Nephron (organoid): ENCODE measurements around the gene ARAP3.

Experiments
- H3K27ac Mint-ChIP-seq, 3 experiments: 2 replicates each; pipeline ENCODE4 v1.8.0; 2020; ENCODE audit warnings: mixed read lengths in 3 of 3, mild to moderate bottlenecking in 2 of 3, moderate library complexity in 1 of 3
- H3K27me3 Mint-ChIP-seq: 2 replicates; pipeline ENCODE4 v1.8.0; 2021; ENCODE audit warnings: low read depth, mild to moderate bottlenecking, moderate library complexity, mixed read lengths
- H3K36me3 Mint-ChIP-seq: 2 replicates; pipeline ENCODE4 v1.8.0; 2020; ENCODE audit warnings: low read depth, mixed read lengths
- H3K4me1 Mint-ChIP-seq: 2 replicates; pipeline ENCODE4 v1.8.0; 2020; ENCODE audit warnings: mixed read lengths
- H3K4me3 Mint-ChIP-seq, 3 experiments: 2 replicates each; pipeline ENCODE4 v1.8.0; 2020; ENCODE audit warnings: mild to moderate bottlenecking in 3 of 3, mixed read lengths in 3 of 3, moderate library complexity in 2 of 3
- H3K9me3 Mint-ChIP-seq: 2 replicates; pipeline ENCODE4 v1.8.0; 2020; ENCODE audit warnings: mixed read lengths
- TF ChIP-seq, protein P1 (sequence below), 3 experiments: fragments of 200-600 bp; sonication (generic); IDR thresholded peaks; one replicate each; pipeline ENCODE4 v1.5.0; 2021; ENCODE audit warnings: antibody characterized with exemption in 3 of 3; ENCODE audit not compliant: unreplicated experiment in 3 of 3

Gene ARAP3

DNA sequence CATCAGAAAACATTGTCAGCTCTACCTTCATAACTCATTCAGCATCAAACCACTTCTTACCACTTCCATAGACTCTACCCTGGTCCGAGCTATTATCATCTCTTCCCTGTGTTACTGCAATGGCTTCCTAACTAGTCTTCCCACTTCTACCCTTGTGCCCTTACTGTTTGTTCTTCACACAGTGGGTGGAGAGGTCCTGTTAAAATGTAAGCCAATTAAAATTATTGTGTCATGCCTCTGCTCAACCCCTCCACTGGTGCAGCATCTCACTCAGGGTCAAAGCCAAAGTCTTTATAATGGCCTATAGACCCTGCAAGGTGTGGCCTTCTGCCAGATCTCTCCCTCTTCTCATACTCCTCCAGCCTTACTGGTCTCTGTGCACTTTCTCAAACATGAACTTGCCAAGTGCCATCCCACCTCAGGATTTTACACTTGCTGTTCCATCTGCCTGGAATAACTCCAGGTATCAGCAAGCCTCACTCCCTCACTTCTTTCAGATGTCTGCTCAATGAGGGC is 22.8 kb upstream of the ARAP3 start:
- no peaks in the 10 kb centered on the region for H3K9me3 Mint-ChIP-seq
- TF ChIP-seq, protein P1, sequence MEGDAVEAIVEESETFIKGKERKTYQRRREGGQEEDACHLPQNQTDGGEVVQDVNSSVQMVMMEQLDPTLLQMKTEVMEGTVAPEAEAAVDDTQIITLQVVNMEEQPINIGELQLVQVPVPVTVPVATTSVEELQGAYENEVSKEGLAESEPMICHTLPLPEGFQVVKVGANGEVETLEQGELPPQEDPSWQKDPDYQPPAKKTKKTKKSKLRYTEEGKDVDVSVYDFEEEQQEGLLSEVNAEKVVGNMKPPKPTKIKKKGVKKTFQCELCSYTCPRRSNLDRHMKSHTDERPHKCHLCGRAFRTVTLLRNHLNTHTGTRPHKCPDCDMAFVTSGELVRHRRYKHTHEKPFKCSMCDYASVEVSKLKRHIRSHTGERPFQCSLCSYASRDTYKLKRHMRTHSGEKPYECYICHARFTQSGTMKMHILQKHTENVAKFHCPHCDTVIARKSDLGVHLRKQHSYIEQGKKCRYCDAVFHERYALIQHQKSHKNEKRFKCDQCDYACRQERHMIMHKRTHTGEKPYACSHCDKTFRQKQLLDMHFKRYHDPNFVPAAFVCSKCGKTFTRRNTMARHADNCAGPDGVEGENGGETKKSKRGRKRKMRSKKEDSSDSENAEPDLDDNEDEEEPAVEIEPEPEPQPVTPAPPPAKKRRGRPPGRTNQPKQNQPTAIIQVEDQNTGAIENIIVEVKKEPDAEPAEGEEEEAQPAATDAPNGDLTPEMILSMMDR (IDR thresholded peaks at IDR 0.05; ENCODE audit: unreplicated experiment in 3 of 3), result no peak
- no peak overlapping the region for H3K27ac Mint-ChIP-seq
- no peaks in the 10 kb centered on the region for H3K36me3 Mint-ChIP-seq
- peaks cover 10% of the 10 kb centered on the region for H3K4me1 Mint-ChIP-seq
- H3K27me3 Mint-ChIP-seq, result peaks cover 7% of the 10 kb centered on the region
- H3K4me3 Mint-ChIP-seq, result no peak overlapping the region

DNA sequence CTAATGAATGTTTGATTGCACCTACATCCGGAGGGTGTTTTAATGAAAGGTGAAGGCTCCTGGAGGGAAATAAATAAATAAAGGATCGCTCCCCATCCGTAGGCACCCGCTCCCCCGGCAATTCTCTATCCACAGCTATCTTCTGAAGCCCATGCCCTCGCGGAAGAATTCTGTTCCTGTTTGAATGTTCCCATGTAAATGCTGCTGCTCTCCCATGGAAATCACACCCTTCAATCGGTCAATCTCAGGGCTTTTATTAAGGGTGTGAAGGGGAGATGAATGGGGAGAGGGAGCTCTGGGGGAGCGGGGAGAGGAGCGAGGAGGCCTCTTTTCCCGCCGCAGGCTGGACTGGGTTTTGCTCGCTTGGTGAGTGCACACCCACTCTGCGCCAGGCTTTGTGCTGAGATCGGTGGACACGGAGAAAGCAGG is 21.1 kb upstream of the ARAP3 start:
- Mint-ChIP-seq H3K27me3 (no peaks in the 10 kb centered on the region), H3K36me3 (no peaks in the 10 kb centered on the region), H3K4me3 (peak overlapping the region; percentile 67 to 80 (median 75)), H3K9me3 (no peaks in the 10 kb centered on the region), H3K4me1 (peaks cover 10% of the 10 kb centered on the region), H3K27ac (no peak overlapping the region)
- TF ChIP-seq, protein P1 (IDR thresholded peaks at IDR 0.05; ENCODE audit: unreplicated experiment in 3 of 3), result no peak

DNA sequence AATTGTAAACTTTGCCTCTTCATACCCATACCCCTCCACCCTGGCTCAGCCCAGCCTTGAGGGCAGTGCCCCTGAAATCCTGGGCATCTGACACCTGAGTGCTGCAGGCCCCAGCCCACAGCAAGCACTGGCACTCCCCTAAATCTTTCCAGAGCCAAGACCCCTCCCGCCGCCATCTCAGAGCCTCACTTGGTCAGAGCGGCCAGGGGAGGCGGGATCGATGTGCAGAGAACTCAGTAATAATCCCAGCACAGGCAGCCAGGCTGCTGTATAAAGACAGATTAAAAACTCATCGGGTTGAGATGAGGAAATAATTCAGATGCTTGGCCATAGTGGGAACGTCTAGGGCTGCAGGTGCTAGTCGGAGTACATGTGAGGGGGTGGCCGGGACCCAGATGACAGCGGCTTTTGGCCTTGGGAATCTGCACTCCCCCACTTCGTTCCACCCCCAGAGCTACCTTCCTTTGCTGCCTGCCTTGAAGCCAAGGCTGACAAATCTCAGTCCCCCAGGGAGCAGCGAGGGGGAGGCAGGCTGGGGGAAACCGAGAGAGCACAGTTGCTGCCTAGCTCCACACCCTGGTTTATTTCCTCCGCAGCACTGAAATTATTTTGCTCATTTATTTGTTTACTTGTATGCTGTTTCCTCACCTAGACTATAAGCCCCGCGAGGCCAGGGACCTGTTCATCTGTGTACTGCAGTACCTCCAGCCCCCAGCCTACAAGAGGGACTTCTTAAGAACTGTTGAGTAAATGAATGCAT is 19.5 kb upstream of the ARAP3 start:
- H3K4me3 Mint-ChIP-seq, result peak overlapping the region; percentile 67 to 80 (median 75)
- H3K36me3 Mint-ChIP-seq, result no peaks in the 10 kb centered on the region
- H3K9me3 Mint-ChIP-seq, result no peaks in the 10 kb centered on the region
- H3K27me3 Mint-ChIP-seq, result no peaks in the 10 kb centered on the region
- TF ChIP-seq, protein P1 (IDR thresholded peaks at IDR 0.05; ENCODE audit: unreplicated experiment in 3 of 3), result no peak
- no peak overlapping the region for H3K27ac Mint-ChIP-seq
- H3K4me1 Mint-ChIP-seq, result peaks cover 10% of the 10 kb centered on the region

DNA sequence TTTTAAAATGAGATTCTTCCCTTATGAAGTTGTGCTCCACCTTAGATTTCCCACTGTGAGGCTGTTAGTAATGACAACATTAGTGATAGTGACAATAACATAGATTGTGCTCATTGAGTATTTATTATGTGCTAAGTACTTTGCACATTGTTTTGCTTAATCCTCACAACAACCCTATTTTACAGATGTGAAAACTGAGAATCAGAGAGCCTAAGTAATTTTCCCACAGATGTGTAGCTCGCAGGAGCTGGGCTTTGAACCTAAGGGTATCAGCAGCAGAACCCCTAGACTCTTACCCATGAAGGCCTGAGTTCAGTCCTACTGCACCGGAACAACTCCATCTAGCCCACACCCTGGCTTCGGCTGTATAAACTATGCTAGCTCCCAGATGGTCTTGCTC is 15.6 kb upstream of the ARAP3 start:
- Mint-ChIP-seq H3K36me3 (no peaks in the 10 kb centered on the region), H3K4me1 (peaks cover 8% of the 10 kb centered on the region)

DNA sequence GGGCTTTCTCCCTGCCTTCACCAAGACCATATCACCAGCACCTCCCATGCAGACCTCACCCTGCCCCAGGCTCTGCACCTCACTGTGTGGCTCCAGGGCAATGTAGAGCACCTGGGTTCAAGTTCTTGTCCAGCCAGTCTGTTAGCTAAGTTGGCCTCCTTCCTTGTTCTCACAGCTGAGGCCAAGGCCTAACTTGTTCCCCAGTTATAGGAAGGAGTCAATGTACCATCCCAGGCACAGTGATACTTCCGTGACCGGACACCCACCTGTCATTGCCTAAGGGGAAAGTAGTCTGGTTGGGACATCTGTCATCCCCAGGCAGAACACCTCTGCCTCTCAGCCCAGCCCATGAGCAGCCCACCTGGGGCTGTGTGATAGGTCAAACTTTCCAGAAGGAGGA is 14.4 kb upstream of the ARAP3 start:
- no peaks in the 10 kb centered on the region for H3K36me3 Mint-ChIP-seq

More for the DNA sequence above, 15.6 kb upstream of the ARAP3 start:
- H3K27ac Mint-ChIP-seq, result no peak overlapping the region
- H3K9me3 Mint-ChIP-seq, result no peaks in the 10 kb centered on the region
- H3K4me3 Mint-ChIP-seq, result no peak overlapping the region
- TF ChIP-seq, protein P1 (IDR thresholded peaks at IDR 0.05; ENCODE audit: unreplicated experiment in 3 of 3), result no peak
- no peaks in the 10 kb centered on the region for H3K27me3 Mint-ChIP-seq

More for the DNA sequence above, 14.4 kb upstream of the ARAP3 start:
- Mint-ChIP-seq H3K4me1 (peaks cover 4% of the 10 kb centered on the region), H3K9me3 (no peaks in the 10 kb centered on the region), H3K27me3 (peaks cover 10% of the 10 kb centered on the region), H3K27ac (no peak overlapping the region), H3K4me3 (no peak overlapping the region)
- TF ChIP-seq, protein P1 (IDR thresholded peaks at IDR 0.05; ENCODE audit: unreplicated experiment in 3 of 3), result no peak
